Measurements from ENCODE around the gene KIF23. TPM values are rescaled to one million over a fixed set of nuclear protein-coding genes. Genes with fewer than 3 reads are reported as not detected.

The KIF23 gene
- total and polyA plus RNA-seq, 8 donors = 3.5 to 69.2 (median 31.0) TPM

DNA sequence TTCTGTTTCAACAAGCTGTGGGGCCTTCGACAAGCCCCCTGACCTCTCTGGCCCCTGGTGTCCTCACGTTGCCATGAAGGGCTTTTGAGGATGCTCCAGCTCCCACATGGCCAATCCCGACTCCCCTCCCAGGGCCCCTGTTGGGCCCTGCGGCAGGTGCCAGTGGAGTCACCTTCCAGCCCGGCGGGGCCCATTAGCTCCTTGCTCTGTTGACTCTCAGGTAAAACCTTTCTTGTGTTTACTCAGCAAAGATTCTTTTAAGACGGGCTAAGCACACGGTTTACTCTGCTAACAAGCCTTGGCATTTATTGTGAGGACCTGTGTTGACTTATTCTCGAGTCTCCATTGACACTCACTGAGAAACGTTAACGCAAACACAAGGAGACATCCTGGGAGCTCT, 53.5 kb downstream of the KIF23 start:
- DNase-seq (peak in 2 of 4 donors; percentile 51 to 71), ATAC-seq (peak; percentile 53)
- Histone ChIP-seq H3K4me1 (peaks cover 22 to 24% of the 10 kb centered on the region in 2 donors), H3K27ac (peak overlapping the region; percentile 70 to 83), H3K9me3 (no peaks in the 10 kb centered on the region), H3K4me3 (no peak overlapping the region), H3K36me3 (no peaks in the 10 kb centered on the region), H3K27me3 (no peaks in the 10 kb centered on the region)
- intact Hi-C loops (cut with DNase I) = no loop called here
- TF ChIP-seq, protein P1, sequence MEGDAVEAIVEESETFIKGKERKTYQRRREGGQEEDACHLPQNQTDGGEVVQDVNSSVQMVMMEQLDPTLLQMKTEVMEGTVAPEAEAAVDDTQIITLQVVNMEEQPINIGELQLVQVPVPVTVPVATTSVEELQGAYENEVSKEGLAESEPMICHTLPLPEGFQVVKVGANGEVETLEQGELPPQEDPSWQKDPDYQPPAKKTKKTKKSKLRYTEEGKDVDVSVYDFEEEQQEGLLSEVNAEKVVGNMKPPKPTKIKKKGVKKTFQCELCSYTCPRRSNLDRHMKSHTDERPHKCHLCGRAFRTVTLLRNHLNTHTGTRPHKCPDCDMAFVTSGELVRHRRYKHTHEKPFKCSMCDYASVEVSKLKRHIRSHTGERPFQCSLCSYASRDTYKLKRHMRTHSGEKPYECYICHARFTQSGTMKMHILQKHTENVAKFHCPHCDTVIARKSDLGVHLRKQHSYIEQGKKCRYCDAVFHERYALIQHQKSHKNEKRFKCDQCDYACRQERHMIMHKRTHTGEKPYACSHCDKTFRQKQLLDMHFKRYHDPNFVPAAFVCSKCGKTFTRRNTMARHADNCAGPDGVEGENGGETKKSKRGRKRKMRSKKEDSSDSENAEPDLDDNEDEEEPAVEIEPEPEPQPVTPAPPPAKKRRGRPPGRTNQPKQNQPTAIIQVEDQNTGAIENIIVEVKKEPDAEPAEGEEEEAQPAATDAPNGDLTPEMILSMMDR (IDR thresholded peaks at IDR 0.05) = no peak

DNA sequence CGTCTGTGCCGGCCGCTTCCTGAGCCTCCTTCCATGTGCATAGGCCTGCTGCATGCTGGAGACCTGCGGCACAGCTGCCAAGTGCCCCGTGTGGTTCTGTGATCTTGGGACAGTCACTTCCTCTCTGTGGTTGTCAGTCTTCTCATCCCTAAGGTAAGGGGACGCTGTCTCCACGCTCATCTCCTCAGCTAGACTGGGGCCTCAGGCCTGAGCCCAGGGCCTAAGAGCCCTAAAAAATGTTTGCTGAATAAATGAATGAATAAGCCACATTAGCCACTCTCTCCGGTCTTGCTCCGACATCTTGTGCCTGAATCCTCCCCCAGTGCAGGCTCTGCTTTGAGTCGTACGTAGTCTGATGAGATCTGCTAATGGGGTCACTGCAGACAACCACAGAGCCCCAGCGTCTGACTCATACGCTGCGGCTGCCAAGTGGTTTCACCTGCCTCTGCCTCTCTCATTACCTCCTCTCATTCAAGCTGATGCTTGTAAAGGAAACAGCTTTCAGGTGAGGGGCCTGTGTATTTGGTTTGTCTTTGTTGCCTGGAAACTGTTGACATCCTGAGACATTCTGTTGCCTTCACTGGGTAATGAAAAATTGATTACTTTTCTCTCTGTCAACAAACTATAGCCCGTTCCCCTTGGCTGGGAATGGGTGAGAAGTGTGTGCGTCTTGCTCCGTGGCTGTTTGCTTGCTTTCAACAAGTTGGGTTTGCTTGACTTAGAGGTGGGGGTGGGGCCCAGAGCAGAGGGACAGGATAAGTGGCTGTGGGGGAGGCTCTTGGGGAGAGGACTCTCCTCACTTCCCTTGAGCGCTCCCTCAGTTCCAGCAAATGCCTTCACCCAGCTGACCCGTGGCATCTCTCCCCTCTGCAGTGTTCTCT, 54.3 kb downstream of the KIF23 start:
- peak; percentile 72 for ATAC-seq
- H3K27ac ChIP-seq = peak overlapping the region; percentile 70 to 83

DNA sequence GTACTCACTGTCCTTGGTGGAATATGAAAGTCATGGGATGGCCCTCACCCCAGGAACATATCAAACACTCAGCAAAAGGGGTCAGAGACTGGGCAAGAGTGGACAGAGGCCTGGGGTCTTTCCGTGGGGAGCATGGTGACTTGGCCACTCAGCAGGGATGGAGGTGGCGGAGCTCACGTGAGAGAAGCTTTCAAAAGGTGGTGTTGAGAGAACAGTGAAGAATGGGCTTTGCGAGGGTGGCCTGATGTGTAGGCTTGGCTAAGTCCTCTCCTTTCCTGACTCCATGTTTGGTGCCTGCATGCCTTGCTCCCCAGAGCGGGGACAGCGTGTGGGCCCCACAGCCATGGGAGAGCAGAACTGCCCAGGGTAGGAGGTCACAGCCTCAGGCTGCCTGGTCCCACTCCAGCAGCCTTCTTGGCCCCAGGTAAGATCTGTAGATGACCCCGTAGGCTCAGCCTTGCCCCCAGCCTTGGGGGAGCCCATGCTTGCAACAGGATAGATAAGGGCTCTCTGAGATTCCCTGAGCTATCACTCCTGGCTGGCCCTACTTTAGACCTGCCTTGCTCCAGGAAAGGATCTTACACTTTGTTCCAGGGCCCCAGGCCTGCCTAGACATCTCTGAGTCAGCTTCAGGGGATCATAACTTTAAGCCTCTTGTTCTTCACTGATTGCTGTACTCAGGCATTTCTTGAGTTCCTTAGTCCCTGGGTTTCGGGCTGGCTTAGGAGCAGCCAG, 55.5 kb downstream of the KIF23 start:
- peak overlapping the region; percentile 44 to 70 for H3K27ac ChIP-seq
- TF ChIP-seq, protein P1 (IDR thresholded peaks at IDR 0.05) = no peak
- H3K4me1 ChIP-seq = peaks cover 15 to 17% of the 10 kb centered on the region in 2 donors
- DNase-seq (no peak), ATAC-seq (no peak)
- no peaks in the 10 kb centered on the region for H3K9me3 ChIP-seq
- no peaks in the 10 kb centered on the region for H3K36me3 ChIP-seq
- H3K4me3 ChIP-seq = no peak overlapping the region
- no peaks in the 10 kb centered on the region for H3K27me3 ChIP-seq
- intact Hi-C loops (cut with DNase I) = no loop called here

More for the DNA sequence above, 54.3 kb downstream of the KIF23 start:
- H3K4me3 ChIP-seq = no peak overlapping the region
- peak in 3 of 4 donors; percentile 73 to 84 (median 76) for DNase-seq
- H3K4me1 ChIP-seq = peaks cover 17 to 18% of the 10 kb centered on the region in 2 donors
- no peaks in the 10 kb centered on the region for H3K9me3 ChIP-seq
- intact Hi-C loops (cut with DNase I) = no loop called here
- TF ChIP-seq, protein P1 (IDR thresholded peaks at IDR 0.05) = no peak
- H3K36me3 ChIP-seq = no peaks in the 10 kb centered on the region
- H3K27me3 ChIP-seq = no peaks in the 10 kb centered on the region

DNA sequence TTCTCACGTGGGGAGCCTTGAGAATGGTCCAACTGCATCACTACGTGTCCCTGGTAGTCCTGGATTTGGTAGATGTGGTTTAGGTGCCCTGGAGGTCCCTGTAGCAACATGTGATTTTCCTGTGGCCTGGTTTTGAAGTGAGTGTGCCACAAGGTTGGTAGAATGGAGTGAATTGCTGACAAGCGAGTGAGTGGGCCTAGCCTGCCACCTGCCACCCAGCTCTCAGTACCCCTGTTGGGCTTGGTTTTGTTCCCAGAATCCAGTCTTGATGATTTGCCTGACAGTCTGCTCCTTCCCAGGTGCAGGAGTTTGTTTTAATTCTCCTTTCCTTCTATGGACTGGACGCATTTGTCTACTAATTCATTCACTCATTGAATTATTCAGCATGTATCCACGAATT, 57.9 kb downstream of the KIF23 start:
- H3K36me3 ChIP-seq = no peaks in the 10 kb centered on the region
- no peak overlapping the region for H3K4me3 ChIP-seq
- no peak overlapping the region for H3K27ac ChIP-seq
- H3K27me3 ChIP-seq = no peaks in the 10 kb centered on the region
- ATAC-seq = no peak
- intact Hi-C loops (cut with DNase I) = no loop called here
- TF ChIP-seq, protein P1 (IDR thresholded peaks at IDR 0.05) = no peak
- H3K4me1 ChIP-seq = peaks cover 11 to 17% of the 10 kb centered on the region in 2 donors
- no peaks in the 10 kb centered on the region for H3K9me3 ChIP-seq
- DNase-seq = no peak

DNA sequence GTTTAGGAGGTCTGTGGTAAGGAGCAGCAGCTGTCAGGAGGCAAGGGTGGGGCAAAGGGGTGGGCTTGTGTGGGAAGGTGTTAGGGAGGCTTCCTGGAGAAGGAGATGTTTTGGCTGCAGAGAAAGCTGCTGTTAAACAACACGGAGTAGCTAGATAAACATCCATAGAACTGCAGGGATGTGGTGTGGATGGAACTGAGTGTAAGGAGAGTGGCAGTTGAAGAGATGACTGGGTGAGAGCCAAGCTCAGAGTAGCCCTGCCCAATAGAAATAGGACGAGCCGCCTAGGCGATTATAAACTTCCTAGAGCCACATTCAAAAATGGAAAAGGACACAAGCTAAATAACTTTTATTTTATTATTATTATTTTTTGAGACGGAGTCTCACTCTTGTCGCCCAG, 58.4 kb downstream of the KIF23 start:
- no peaks in the 10 kb centered on the region for H3K9me3 ChIP-seq
- intact Hi-C loops (cut with DNase I) = no loop called here
- peak in 1 of 4 donors; percentile 54 for DNase-seq

More for the DNA sequence above, 58.4 kb downstream of the KIF23 start:
- no peak for ATAC-seq
- Histone ChIP-seq H3K4me3 (no peak overlapping the region), H3K4me1 (peaks cover 7 to 13% of the 10 kb centered on the region in 2 donors), H3K27ac (no peak overlapping the region), H3K27me3 (no peaks in the 10 kb centered on the region), H3K36me3 (no peaks in the 10 kb centered on the region)
- TF ChIP-seq, protein P1 (IDR thresholded peaks at IDR 0.05) = no peak
